Measurements from ENCODE around the gene ANAPC13. TPM values are rescaled to one million over a fixed set of nuclear protein-coding genes. Genes with fewer than 3 reads are reported as not detected.

The ANAPC13 gene
- total RNA-seq, 1 donor from 2014 or later: 85.6 TPM

Other genes starting within 250 kb of the ANAPC13 start
- gene RYK, start 235.1 kb downstream of the ANAPC13 start, total RNA-seq: 44.2 TPM
- gene AMOTL2, start 111.5 kb downstream of the ANAPC13 start, total RNA-seq: 64.6 TPM
- gene CEP63, start 72 bp upstream of the ANAPC13 start, total RNA-seq: 32.1 TPM
- 3.9 TPM for gene KY, start 165.0 kb upstream of the ANAPC13 start, total RNA-seq